PC-9 (cell line): ENCODE results near the gene RASSF3. TPM values are rescaled to one million over a fixed set of nuclear protein-coding genes. Genes with fewer than 3 reads are reported as not detected.

ENCODE experiments used
- BruUV-seq: library from RNA; stranded (reverse); fragments of 400-500 nt; replicated peaks from 2 replicates; lab custom pipeline; 2021; lab: Mats Ljungman, UMichigan
- CTCF ChIA-PET: fragments of 300-600 bp; sonication (Branson Sonifier 250); formaldehyde crosslinking; loops from one replicate; lab custom pipeline; 2022; ENCODE audit warnings: antibody characterized with exemption; lab: Charles Lee
- POLR2A ChIA-PET: fragments of 300-600 bp; sonication (Branson Sonifier 250); formaldehyde crosslinking; loops from one replicate; lab custom pipeline; 2022; ENCODE audit warnings: antibody characterized with exemption; ENCODE audit not compliant: unreplicated experiment; lab: Charles Lee
- DNase-seq, 2 experiments: peaks; one replicate each; pipeline versions ENCODE4 v3.0.0 to v3.0.0-alpha.2; 2015 to 2022; ENCODE audit warnings: mixed read lengths in 1 of 2
- H2AFZ ChIP-seq: fragments of 200-600 bp; sonication (generic); 2 replicates; pipeline ENCODE4 v1.8.1; 2017; ENCODE audit warnings: antibody characterized with exemption
- H3F3A ChIP-seq: fragments of 200-600 bp; sonication (generic); 2 replicates; pipeline ENCODE4 v1.8.1; 2017; ENCODE audit warnings: antibody characterized with exemption, mild to moderate bottlenecking, low read depth; ENCODE audit not compliant: insufficient read depth
- H3K27ac ChIP-seq: fragments of 200-600 bp; sonication (generic); 2 replicates; pipeline ENCODE4 v1.6.1; 2016; ENCODE audit warnings: mixed run types
- H3K27me3 ChIP-seq: fragments of 200-600 bp; sonication (generic); 2 replicates; pipeline ENCODE4 v1.6.1; 2016; ENCODE audit warnings: low read depth, mixed run types; ENCODE audit not compliant: insufficient read depth
- H3K36me3 ChIP-seq: fragments of 200-600 bp; sonication (generic); 2 replicates; pipeline ENCODE4 v1.6.1; 2016; ENCODE audit warnings: low read depth, mixed run types
- H3K4me1 ChIP-seq: fragments of 200-600 bp; sonication (generic); replicated peaks from 2 replicates; pipeline ENCODE4 v1.6.1; 2016; ENCODE audit warnings: mixed run types; ENCODE audit not compliant: insufficient read depth
- H3K4me2 ChIP-seq: fragments of 200-600 bp; sonication (generic); 2 replicates; pipeline ENCODE4 v1.6.1; 2017; ENCODE audit warnings: mixed run types
- H3K4me3 ChIP-seq: fragments of 200-600 bp; sonication (generic); 2 replicates; pipeline ENCODE4 v1.6.1; 2016; ENCODE audit warnings: mixed run types
- H3K79me2 ChIP-seq: fragments of 200-600 bp; sonication (generic); 2 replicates; pipeline ENCODE4 v1.6.1; 2017; ENCODE audit warnings: low read depth, mixed run types
- H3K9me2 ChIP-seq: fragments of 200-600 bp; sonication (generic); 2 replicates; pipeline ENCODE4 v1.8.1; 2017; ENCODE audit warnings: mild to moderate bottlenecking; ENCODE audit not compliant: insufficient read depth
- H3K9me3 ChIP-seq: fragments of 200-600 bp; sonication (generic); 2 replicates; pipeline ENCODE4 v1.8.1; 2016; ENCODE audit warnings: low read depth; ENCODE audit not compliant: insufficient read depth
- H4K20me1 ChIP-seq: fragments of 200-600 bp; sonication (generic); 2 replicates; pipeline ENCODE4 v1.8.1; 2017; ENCODE audit not compliant: insufficient read depth
- CTCF ChIP-seq: fragments of 200-600 bp; sonication (generic); conservative IDR thresholded peaks from 2 replicates; pipeline ENCODE4 v1.6.1; 2017; ENCODE audit warnings: mixed run types, antibody characterized with exemption, mild to moderate bottlenecking, moderate library complexity
- EZH2 ChIP-seq: fragments of 200-600 bp; sonication (generic); IDR thresholded peaks from 2 replicates; pipeline ENCODE4 v1.8.0; 2017; ENCODE audit warnings: antibody characterized with exemption, low read depth
- intact Hi-C: fragments of 100-400 bp; cut with micrococcal nuclease; formaldehyde crosslinking; loops from one replicate; pipeline ENCODE4 v1.10.0; 2022; ENCODE audit not compliant: unreplicated experiment
- total RNA-seq: library from RNA; stranded (reverse); gene quantifications from 2 replicates; pipeline ENCODE4 v1.2.3, GENCODE V29; 2021

Gene RASSF3
- total RNA-seq, 1 experiment from 2014 or later: 38.9 TPM

- TF ChIP-seq EZH2 (no peak), CTCF (no peak)
- H3F3A ChIP-seq: no peaks in the 10 kb centered on the region; the same call in 1 of the 2 replicates
- BruUV-seq: no TSS peak
- H3K27ac ChIP-seq: no peak overlapping the region
- H3K4me1 ChIP-seq: peaks cover 15% of the 10 kb centered on the region
- POLR2A ChIA-PET: no interaction called here
- no peak overlapping the region for H2AFZ ChIP-seq
- H4K20me1 ChIP-seq: no peaks in the 10 kb centered on the region
- no peak for DNase-seq
- H3K4me3 ChIP-seq: no peak overlapping the region
- H3K27me3 ChIP-seq: no peaks in the 10 kb centered on the region
- no peaks in the 10 kb centered on the region for H3K9me2 ChIP-seq
- CTCF ChIA-PET: interaction anchor here (0.6 kb wide), 1 partner anchor 481 kb away, joined by 14 read pairs; no protein-coding TSS in a partner anchor
- no peak overlapping the region for H3K4me2 ChIP-seq
- intact Hi-C loops: no loop called here
- no peaks in the 10 kb centered on the region for H3K9me3 ChIP-seq
- H3K36me3 ChIP-seq: no peaks in the 10 kb centered on the region
- no peaks in the 10 kb centered on the region for H3K79me2 ChIP-seq
Measured at GRCh38 chr12:64566122-64566521, 44.2 kb upstream of the RASSF3 start.

- no peaks in the 10 kb centered on the region; the same call in 1 of the 2 replicates for H3F3A ChIP-seq
- H3K4me3 ChIP-seq: no peak overlapping the region
- DNase-seq: peak in 1 of 2 experiments; percentile 11
- intact Hi-C loops: no loop called here
- H3K36me3 ChIP-seq: no peaks in the 10 kb centered on the region
- no peak for TF ChIP-seq EZH2
- no peak for TF ChIP-seq CTCF
- no peaks in the 10 kb centered on the region for H3K79me2 ChIP-seq
- POLR2A ChIA-PET: no interaction called here
- H3K4me1 ChIP-seq: peaks cover 9% of the 10 kb centered on the region
- no peak overlapping the region for H3K27ac ChIP-seq
- H3K9me2 ChIP-seq: no peaks in the 10 kb centered on the region
- no peaks in the 10 kb centered on the region for H3K9me3 ChIP-seq
- H2AFZ ChIP-seq: no peak overlapping the region
- H3K4me2 ChIP-seq: no peak overlapping the region
- no peaks in the 10 kb centered on the region for H3K27me3 ChIP-seq
- no TSS peak for BruUV-seq
- CTCF ChIA-PET: interaction anchor here (0.6 kb wide), 1 partner anchor 53 kb away, joined by 6 read pairs; no protein-coding TSS in a partner anchor
- H4K20me1 ChIP-seq: no peaks in the 10 kb centered on the region
Measured at GRCh38 chr12:64566831-64567517, 43.3 kb upstream of the RASSF3 start.

- Histone ChIP-seq H3K4me1 (peaks cover 9% of the 10 kb centered on the region), H3K27me3 (no peaks in the 10 kb centered on the region), H3K36me3 (no peaks in the 10 kb centered on the region), H3K27ac (no peak overlapping the region), H3K79me2 (no peaks in the 10 kb centered on the region), H3K4me2 (no peak overlapping the region), H3K9me3 (no peaks in the 10 kb centered on the region), H2AFZ (no peak overlapping the region), H3F3A (no peaks in the 10 kb centered on the region; the same call in 1 of the 2 replicates), H3K9me2 (no peaks in the 10 kb centered on the region), H3K4me3 (no peak overlapping the region), H4K20me1 (no peaks in the 10 kb centered on the region)
- intact Hi-C loops: no loop called here
- TF ChIP-seq EZH2: no peak
- no peak for TF ChIP-seq CTCF
- BruUV-seq: no TSS peak
- POLR2A ChIA-PET: no interaction called here
- DNase-seq: no peak
- CTCF ChIA-PET: interaction anchor here (0.6 kb wide), 1 partner anchor 72 kb away, joined by 14 read pairs; no protein-coding TSS in a partner anchor
Measured at GRCh38 chr12:64567570-64567969, 42.7 kb upstream of the RASSF3 start.
